ENCODE data around the gene DRAP1.
A peak's percentile ranks its signal among the peaks of the same experiment; 100 is the strongest.

The DRAP1 gene

GRCh38 chr11:65965986-65966762 is 46.9 kb downstream of the DRAP1 start:
- no peak for DNase-seq

DNA sequence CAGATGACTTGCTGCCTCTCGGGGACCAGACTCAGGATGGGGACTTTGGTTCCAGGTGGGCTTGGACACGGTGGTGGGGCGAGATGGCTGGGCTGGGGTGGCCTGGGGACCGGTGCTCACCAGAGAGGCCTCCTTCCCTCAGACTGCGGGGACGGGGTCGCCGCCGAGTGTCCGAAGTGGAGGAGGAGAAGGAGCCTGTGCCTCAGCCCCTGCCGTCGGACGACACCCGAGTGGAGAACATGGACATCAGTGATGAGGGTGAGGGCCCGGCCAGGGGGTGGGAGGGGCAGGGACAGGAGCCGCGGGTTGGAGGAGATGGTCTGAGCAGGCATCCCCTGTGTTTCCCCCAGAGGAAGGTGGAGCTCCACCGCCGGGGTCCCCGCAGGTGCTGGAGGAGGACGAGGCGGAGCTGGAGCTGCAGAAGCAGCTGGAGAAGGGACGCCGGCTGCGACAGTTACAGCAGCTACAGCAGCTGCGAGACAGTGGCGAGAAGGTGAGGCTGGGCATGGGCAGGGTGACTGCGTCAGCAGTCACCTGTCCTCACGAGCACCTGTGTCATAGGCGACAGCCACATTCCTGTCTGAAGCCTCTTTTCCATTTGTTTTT is 48.2 kb downstream of the DRAP1 start:
- no peak for DNase-seq

DNA sequence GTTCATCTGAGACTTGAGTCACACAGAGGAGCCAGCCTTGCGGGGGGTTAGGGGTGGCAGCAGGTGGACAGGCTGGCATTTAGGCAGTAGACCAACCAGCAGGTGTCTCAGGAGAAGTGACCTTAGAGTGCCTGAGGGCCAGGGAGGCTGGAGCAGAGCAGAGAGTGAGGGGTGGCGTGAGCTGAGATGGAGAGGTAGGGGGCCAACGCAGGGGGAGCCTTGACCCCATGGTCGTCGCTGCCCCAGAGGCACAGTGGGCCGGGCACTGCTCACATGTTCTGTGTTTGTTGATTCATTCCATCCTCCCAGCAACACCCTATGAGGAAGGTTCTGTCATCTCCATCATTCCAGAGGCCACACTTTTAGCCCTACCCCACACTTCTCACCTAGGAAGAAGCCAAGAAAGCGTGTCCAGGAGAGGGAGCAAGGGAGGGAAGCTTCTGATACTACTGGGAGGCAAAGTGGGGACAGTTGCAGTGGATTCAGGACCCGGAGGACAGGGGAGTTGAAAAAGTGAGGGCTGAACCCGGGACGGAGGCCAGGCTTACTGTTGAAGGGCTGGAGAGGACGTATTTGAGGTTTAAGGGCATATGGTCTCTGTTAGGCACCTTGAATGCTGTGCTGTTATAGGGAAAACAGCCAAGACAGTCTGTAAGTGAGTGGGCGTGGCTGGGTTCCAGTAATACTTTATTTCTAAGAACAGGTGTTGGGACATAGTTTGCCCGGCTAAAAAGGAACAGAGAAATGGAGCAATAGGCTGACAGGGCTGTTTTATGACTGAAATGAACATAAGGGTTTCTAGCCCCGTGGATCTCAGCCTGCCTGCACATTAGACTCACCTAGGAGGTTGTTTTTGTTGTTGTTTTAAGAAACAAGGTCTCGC is 49.6 kb downstream of the DRAP1 start:
- DNase-seq = peak; percentile 77

Data from inflammatory macrophage treated with lipopolysaccharide for 4 hours (primary cell).